K562 (cell line): ENCODE measurements around the gene RINT1.

ENCODE experiments used
- FOXM1 ChIP-seq, 2 experiments: fragments of 450-650 bp in 1 of 2; sonication (generic) in 1 of 2; formaldehyde crosslinking in 1 of 2; IDR thresholded peaks; 2 replicates each; pipeline versions ENCODE4 v1.6.1 to v1.9.0; 2017 to 2022; ENCODE audit warnings: low read depth in 2 of 2, mild to moderate bottlenecking in 2 of 2, missing genetic modification reagents in 1 of 2, moderate library complexity in 1 of 2
- HOXB6 ChIP-seq: fragments of 250-450 bp; sonication (Bioruptor Pico); IDR thresholded peaks from 2 replicates; pipeline ENCODE4 v1.5.1; 2022; ENCODE audit warnings: mild to moderate bottlenecking, borderline replicate concordance
- JUND ChIP-seq, 2 experiments: IDR thresholded peaks; 2 replicates in 1 of 2; 3 replicates in 1 of 2; pipeline ENCODE4 v1.6.1; 2011; ENCODE audit warnings: borderline replicate concordance in 2 of 2, low read depth in 2 of 2, low read length in 2 of 2, improper control_type of control experiment in 1 of 2, missing biosample characterization in 1 of 2, missing genetic modification characterization in 1 of 2, missing genetic modification reagents in 1 of 2
- KAT2B ChIP-seq: IDR thresholded peaks from one replicate; pipeline ENCODE4 v1.6.1; 2012; ENCODE audit warnings: low read depth, mild to moderate bottlenecking, control low read depth, inconsistent platforms, low read length, moderate library complexity
- KAT7 ChIP-seq: sonication (generic); formaldehyde crosslinking; IDR thresholded peaks from 2 replicates; pipeline ENCODE4 v1.8.0; 2022; ENCODE audit warnings: missing genetic modification reagents, mild to moderate bottlenecking, borderline replicate concordance
- NFE2 ChIP-seq: IDR thresholded peaks from 2 replicates; pipeline ENCODE4 v1.6.1; 2014; ENCODE audit warnings: antibody characterized with exemption, low read depth
- NFIC ChIP-seq: fragments of 450-650 bp; IDR thresholded peaks from 2 replicates; pipeline ENCODE4 v1.6.1; 2017; ENCODE audit warnings: mild to moderate bottlenecking, inconsistent platforms
- POLR2A ChIP-seq: fragments of 450-650 bp; conservative IDR thresholded peaks from 2 replicates; pipeline ENCODE4 v1.6.1; 2016
- TF ChIP-seq, protein P1 (sequence below), 2 experiments: fragments of 450-650 bp in 1 of 2; sonication (generic) in 1 of 2; formaldehyde crosslinking in 1 of 2; IDR thresholded peaks in 1 of 2; conservative IDR thresholded peaks in 1 of 2; 2 replicates each; pipeline versions ENCODE4 v1.6.1 to v1.8.1; 2016 to 2023; ENCODE audit warnings: mild to moderate bottlenecking in 2 of 2, moderate library complexity in 2 of 2, inconsistent platforms in 1 of 2, missing genetic modification reagents in 1 of 2
- TF ChIP-seq, protein P2 (sequence below): fragments of 450-650 bp; IDR thresholded peaks from 2 replicates; pipeline ENCODE4 v1.6.1; 2016; ENCODE audit warnings: missing biosample characterization, missing genetic modification characterization
- TF ChIP-seq, protein P3 (sequence below), 3 experiments: IDR thresholded peaks in 2 of 3; conservative IDR thresholded peaks in 1 of 3; 2 replicates each; pipeline ENCODE4 v1.5.1; 2011 to 2012; ENCODE audit warnings: low read length in 3 of 3, mild to moderate bottlenecking in 3 of 3, control low read depth in 2 of 3, improper control_type of control experiment in 1 of 3, inconsistent platforms in 1 of 3, low read depth in 1 of 3, mixed read lengths in 1 of 3, moderate library complexity in 1 of 3; ENCODE audit not compliant: insufficient read depth in 2 of 3
- TF ChIP-seq, protein P4 (sequence below): sonication (generic); formaldehyde crosslinking; IDR thresholded peaks from 2 replicates; pipeline ENCODE4 v1.8.1; 2022; ENCODE audit warnings: missing genetic modification reagents

DNA sequence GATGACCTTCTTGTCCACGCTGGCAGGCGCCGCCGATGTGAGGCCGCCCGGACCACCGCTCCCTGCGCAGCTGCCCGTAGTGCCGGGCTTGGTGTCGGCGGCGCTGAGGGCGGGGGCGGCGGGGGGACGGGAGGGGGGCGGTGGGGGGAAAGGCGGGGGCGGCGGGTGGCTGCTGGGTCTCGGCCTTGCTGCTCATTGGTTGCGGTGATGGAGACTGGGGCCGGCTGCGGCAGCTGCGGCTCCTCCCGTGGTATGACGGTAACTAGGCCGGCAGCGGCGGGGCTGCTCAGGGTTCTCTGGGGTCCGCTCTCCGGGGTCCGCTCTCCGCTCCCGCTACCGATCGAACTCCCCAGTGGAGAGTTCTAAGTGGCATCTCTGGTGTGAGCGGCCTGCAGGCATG lies 51.1 kb downstream of the RINT1 start:
- TF ChIP-seq, protein P1, sequence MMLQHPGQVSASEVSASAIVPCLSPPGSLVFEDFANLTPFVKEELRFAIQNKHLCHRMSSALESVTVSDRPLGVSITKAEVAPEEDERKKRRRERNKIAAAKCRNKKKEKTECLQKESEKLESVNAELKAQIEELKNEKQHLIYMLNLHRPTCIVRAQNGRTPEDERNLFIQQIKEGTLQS (IDR thresholded peaks at IDR 0.05), result no peak
- TF ChIP-seq, protein P1 (CRISPR knock-in tag; conservative IDR thresholded peaks at IDR 0.05), result no peak
- TF ChIP-seq, protein P2, sequence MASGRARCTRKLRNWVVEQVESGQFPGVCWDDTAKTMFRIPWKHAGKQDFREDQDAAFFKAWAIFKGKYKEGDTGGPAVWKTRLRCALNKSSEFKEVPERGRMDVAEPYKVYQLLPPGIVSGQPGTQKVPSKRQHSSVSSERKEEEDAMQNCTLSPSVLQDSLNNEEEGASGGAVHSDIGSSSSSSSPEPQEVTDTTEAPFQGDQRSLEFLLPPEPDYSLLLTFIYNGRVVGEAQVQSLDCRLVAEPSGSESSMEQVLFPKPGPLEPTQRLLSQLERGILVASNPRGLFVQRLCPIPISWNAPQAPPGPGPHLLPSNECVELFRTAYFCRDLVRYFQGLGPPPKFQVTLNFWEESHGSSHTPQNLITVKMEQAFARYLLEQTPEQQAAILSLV, result no peak
- TF ChIP-seq HOXB6 (no peak), FOXM1 (IDR thresholded peaks at IDR 0.05; ENCODE audit: low read depth) (no peak), FOXM1 (CRISPR knock-in tag; IDR thresholded peaks at IDR 0.05; ENCODE audit: low read depth) (no peak), JUND (IDR thresholded peaks at IDR 0.05; ENCODE audit: borderline replicate concordance, low read depth, low read length) (no peak), JUND (tag; IDR thresholded peaks at IDR 0.05; ENCODE audit: borderline replicate concordance, low read depth, low read length) (no peak), NFIC (no peak), KAT2B (no peak), KAT7 (CRISPR knock-in tag) (no peak), POLR2A (no peak), NFE2 (no peak)
- TF ChIP-seq, protein P3, sequence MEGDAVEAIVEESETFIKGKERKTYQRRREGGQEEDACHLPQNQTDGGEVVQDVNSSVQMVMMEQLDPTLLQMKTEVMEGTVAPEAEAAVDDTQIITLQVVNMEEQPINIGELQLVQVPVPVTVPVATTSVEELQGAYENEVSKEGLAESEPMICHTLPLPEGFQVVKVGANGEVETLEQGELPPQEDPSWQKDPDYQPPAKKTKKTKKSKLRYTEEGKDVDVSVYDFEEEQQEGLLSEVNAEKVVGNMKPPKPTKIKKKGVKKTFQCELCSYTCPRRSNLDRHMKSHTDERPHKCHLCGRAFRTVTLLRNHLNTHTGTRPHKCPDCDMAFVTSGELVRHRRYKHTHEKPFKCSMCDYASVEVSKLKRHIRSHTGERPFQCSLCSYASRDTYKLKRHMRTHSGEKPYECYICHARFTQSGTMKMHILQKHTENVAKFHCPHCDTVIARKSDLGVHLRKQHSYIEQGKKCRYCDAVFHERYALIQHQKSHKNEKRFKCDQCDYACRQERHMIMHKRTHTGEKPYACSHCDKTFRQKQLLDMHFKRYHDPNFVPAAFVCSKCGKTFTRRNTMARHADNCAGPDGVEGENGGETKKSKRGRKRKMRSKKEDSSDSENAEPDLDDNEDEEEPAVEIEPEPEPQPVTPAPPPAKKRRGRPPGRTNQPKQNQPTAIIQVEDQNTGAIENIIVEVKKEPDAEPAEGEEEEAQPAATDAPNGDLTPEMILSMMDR (IDR thresholded peaks at IDR 0.05 in 2 of 3, conservative IDR thresholded peaks at IDR 0.05 in 1 of 3; ENCODE audit: insufficient read depth in 2 of 3, low read depth in 1 of 3, low read length in 3 of 3), result no peak
- TF ChIP-seq, protein P4, sequence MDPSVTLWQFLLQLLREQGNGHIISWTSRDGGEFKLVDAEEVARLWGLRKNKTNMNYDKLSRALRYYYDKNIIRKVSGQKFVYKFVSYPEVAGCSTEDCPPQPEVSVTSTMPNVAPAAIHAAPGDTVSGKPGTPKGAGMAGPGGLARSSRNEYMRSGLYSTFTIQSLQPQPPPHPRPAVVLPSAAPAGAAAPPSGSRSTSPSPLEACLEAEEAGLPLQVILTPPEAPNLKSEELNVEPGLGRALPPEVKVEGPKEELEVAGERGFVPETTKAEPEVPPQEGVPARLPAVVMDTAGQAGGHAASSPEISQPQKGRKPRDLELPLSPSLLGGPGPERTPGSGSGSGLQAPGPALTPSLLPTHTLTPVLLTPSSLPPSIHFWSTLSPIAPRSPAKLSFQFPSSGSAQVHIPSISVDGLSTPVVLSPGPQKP (CRISPR knock-in tag), result no peak
